NCI-H1417 (cell line): ENCODE data around the gene ICAM1.
A peak's percentile ranks its signal among the peaks of the same experiment; 100 is the strongest.

Experiments used
- DNase-seq, 3 experiments: peaks; one replicate each; lab custom pipeline; 2025; lab: John Stamatoyannopoulos, UW

Gene ICAM1

GRCh38 chr19:10321874-10322835 is 51.2 kb downstream of the ICAM1 start:
- DNase-seq = no peak

- no peak for DNase-seq
These were observed 54.8 kb downstream of the ICAM1 start for GRCh38 chr19:10325732-10326131.

- DNase-seq = no peak
These were observed 56.9 kb downstream of the ICAM1 start for GRCh38 chr19:10327793-10328192.

GRCh38 chr19:10328558-10329429 is 57.9 kb downstream of the ICAM1 start:
- DNase-seq = no peak

- DNase-seq = no peak
These were observed 58.6 kb downstream of the ICAM1 start for GRCh38 chr19:10329555-10329954.

GRCh38 chr19:10332158-10332964 is 61.4 kb downstream of the ICAM1 start:
- no peak for DNase-seq

- peak; percentile 89 to 99 (median 99) for DNase-seq
These were observed 62.2 kb downstream of the ICAM1 start, which contains the start of gene RAVER1 for GRCh38 chr19:10332965-10333757. TSS of gene RAVER1 (minus strand) at chr19:10333529. CDS start at chr19:10333507, 22 bp downstream.

- DNase-seq = no peak
These were observed 63.1 kb downstream of the ICAM1 start for GRCh38 chr19:10333758-10334587.

- DNase-seq = peak; percentile 9 to 59 (median 17)
These were observed 63.9 kb downstream of the ICAM1 start for GRCh38 chr19:10334588-10335351.

GRCh38 chr19:10335352-10335985 is 64.5 kb downstream of the ICAM1 start:
- DNase-seq = no peak
